ENCODE data around the gene CCL27. TPM values are rescaled to one million over a fixed set of nuclear protein-coding genes. Genes with fewer than 3 reads are reported as not detected.

The CCL27 gene
- total RNA-seq, 1 donor from 2014 or later: 0.52 TPM

DNA sequence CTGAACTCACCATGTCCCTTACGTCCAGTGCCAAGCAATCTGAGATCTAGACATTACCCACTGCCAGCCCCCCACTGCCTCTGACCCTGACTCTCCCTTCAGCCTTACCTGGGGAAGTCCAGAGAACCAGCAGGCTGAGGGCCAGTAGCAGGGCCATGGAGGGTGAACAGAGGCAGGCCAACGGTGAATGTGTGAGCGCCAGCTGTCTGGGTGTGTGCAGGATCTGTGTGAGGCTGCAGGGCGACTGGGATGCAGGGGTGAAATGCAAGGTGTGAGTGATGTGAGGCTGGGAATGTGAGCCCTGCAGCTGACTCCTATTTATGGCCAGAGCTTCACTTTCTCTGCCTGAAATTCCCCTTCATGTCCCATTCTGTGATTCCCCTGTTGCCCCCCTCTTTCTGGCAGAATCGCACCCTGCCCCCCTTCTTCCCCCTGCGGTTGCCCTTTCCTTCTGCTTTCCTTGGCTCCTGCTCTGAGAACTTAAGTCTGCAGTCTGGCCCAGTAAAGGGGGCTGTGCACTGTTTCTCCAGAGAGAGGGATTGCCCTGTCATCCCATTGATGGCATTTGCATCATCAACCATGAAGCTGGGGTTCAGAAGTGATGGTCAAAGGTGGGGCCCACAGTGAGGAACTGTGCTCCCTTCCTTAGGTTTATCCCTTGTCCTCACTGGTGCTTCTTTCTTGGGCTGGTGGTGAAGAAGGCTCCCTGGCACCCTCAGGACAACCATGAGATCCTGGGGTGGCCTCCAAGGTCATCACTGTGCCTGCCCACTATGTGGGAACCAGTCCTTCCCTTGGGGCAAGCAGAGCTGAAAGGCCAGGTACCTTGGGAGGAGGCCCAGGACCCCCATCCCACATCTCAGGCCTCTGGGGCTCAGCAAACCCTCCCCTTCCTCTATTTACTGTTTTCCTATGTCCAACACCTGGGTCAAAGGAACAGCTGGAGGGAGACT, 28.8 kb upstream of the CCL27 start, which contains the start of gene CCL19:
TSS of gene CCL19 (minus strand) at position 294 of the 953 bp plus-strand sequence. CDS start at position 157, 137 bp downstream.
- Histone ChIP-seq H3K27me3 (ENCODE audit: insufficient read depth, low read length) (peaks cover 2% of the 10 kb centered on the region), H3K4me2 (ENCODE audit: low read length) (no peak within 1 kb of the TSS), H3K4me3 (ENCODE audit: insufficient read depth, low read depth, low read length) (no peak within 1 kb of the TSS), H3K4me1 (ENCODE audit: insufficient read depth, low read length) (no peaks in the 10 kb centered on the region), H3K9me3 (ENCODE audit: insufficient read depth, low read depth, low read length) (no peaks in the 10 kb centered on the region), H2AFZ (ENCODE audit: low read depth, low read length) (no peak within 1 kb of the TSS), H3K79me2 (ENCODE audit: insufficient read depth, low read length) (no peaks in the 10 kb centered on the region), H4K20me1 (ENCODE audit: insufficient read depth, low read length) (no peaks in the 10 kb centered on the region), H3K27ac (ENCODE audit: low read depth, low read length) (no peak within 1 kb of the TSS), H3K9ac (ENCODE audit: low read length) (no peak within 1 kb of the TSS), H3K36me3 (ENCODE audit: insufficient read depth, low read length) (no peaks in the 10 kb centered on the region)
- Mint-ChIP-seq H3K36me3 (ENCODE audit: low read depth, unreplicated experiment) (peaks cover 9% of the 10 kb centered on the region), H3K4me1 (ENCODE audit: low read depth, unreplicated experiment) (no peaks in the 10 kb centered on the region), H3K4me3 (ENCODE audit: unreplicated experiment) (no peak within 1 kb of the TSS), H3K27me3 (ENCODE audit: low read depth, unreplicated experiment) (peaks cover 28% of the 10 kb centered on the region), H3K27ac (ENCODE audit: unreplicated experiment) (no peak within 1 kb of the TSS), H3K9me3 (ENCODE audit: unreplicated experiment) (no peaks in the 10 kb centered on the region)
- TF ChIP-seq EZH2 (IDR thresholded peaks at IDR 0.05; ENCODE audit: insufficient read depth, low read length): no peak
- TF ChIP-seq, protein P1, sequence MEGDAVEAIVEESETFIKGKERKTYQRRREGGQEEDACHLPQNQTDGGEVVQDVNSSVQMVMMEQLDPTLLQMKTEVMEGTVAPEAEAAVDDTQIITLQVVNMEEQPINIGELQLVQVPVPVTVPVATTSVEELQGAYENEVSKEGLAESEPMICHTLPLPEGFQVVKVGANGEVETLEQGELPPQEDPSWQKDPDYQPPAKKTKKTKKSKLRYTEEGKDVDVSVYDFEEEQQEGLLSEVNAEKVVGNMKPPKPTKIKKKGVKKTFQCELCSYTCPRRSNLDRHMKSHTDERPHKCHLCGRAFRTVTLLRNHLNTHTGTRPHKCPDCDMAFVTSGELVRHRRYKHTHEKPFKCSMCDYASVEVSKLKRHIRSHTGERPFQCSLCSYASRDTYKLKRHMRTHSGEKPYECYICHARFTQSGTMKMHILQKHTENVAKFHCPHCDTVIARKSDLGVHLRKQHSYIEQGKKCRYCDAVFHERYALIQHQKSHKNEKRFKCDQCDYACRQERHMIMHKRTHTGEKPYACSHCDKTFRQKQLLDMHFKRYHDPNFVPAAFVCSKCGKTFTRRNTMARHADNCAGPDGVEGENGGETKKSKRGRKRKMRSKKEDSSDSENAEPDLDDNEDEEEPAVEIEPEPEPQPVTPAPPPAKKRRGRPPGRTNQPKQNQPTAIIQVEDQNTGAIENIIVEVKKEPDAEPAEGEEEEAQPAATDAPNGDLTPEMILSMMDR (IDR thresholded peaks at IDR 0.05; ENCODE audit: insufficient read depth, low read depth, low read length): no peak
- DNase-seq (ENCODE audit: low read depth) (no peak), FAIRE-seq (no peak)

DNA sequence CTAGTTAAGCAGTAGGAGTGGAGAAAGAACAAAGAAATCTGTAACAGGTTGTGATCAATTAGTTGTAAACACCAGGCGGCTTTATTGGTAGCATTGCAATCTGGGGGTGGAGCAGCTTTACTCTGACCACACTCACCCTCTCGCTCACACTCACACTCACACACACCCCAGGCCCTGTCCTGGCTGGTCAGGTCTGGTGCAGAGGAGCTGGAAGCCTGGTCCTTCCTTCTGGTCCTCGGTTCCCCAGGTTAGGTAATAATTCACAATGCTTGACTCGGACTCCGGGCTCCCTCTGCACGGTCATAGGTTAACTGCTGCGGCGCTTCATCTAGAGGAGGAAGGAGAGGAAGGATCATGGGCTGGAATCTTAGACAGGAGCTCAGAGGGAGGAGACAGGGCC, 27.1 kb upstream of the CCL27 start:
- TF ChIP-seq EZH2 (IDR thresholded peaks at IDR 0.05; ENCODE audit: insufficient read depth, low read length): no peak
- TF ChIP-seq, protein P1 (IDR thresholded peaks at IDR 0.05; ENCODE audit: insufficient read depth, low read depth, low read length): no peak
- no peaks in the 10 kb centered on the region for H4K20me1 ChIP-seq (ENCODE audit: insufficient read depth, low read length)
- Mint-ChIP-seq H3K9me3 (ENCODE audit: unreplicated experiment) (peaks cover 8% of the 10 kb centered on the region), H3K4me1 (ENCODE audit: low read depth, unreplicated experiment) (no peaks in the 10 kb centered on the region), H3K27ac (ENCODE audit: unreplicated experiment) (no peak overlapping the region), H3K4me3 (ENCODE audit: unreplicated experiment) (no peak overlapping the region), H3K36me3 (ENCODE audit: low read depth, unreplicated experiment) (peaks cover 16% of the 10 kb centered on the region), H3K27me3 (ENCODE audit: low read depth, unreplicated experiment) (peaks cover 28% of the 10 kb centered on the region)
- peaks cover 2% of the 10 kb centered on the region for H3K27me3 ChIP-seq (ENCODE audit: insufficient read depth, low read length)
- H3K79me2 ChIP-seq (ENCODE audit: insufficient read depth, low read length): no peaks in the 10 kb centered on the region
- no peak overlapping the region for H3K9ac ChIP-seq (ENCODE audit: low read length)
- DNase-seq (ENCODE audit: low read depth) (no peak), FAIRE-seq (no peak)
- H2AFZ ChIP-seq (ENCODE audit: low read depth, low read length): no peak overlapping the region
- H3K36me3 ChIP-seq (ENCODE audit: insufficient read depth, low read length): no peaks in the 10 kb centered on the region
- H3K4me3 ChIP-seq (ENCODE audit: insufficient read depth, low read depth, low read length): no peak overlapping the region
- no peak overlapping the region for H3K4me2 ChIP-seq (ENCODE audit: low read length)
- H3K27ac ChIP-seq (ENCODE audit: low read depth, low read length): no peak overlapping the region
- no peaks in the 10 kb centered on the region for H3K4me1 ChIP-seq (ENCODE audit: insufficient read depth, low read length)
- no peaks in the 10 kb centered on the region for H3K9me3 ChIP-seq (ENCODE audit: insufficient read depth, low read depth, low read length)

- Histone ChIP-seq H2AFZ (ENCODE audit: low read depth, low read length) (no peak overlapping the region), H3K4me3 (ENCODE audit: insufficient read depth, low read depth, low read length) (no peak overlapping the region), H3K9me3 (ENCODE audit: insufficient read depth, low read depth, low read length) (no peaks in the 10 kb centered on the region), H3K4me1 (ENCODE audit: insufficient read depth, low read length) (no peaks in the 10 kb centered on the region), H3K9ac (ENCODE audit: low read length) (no peak overlapping the region), H3K36me3 (ENCODE audit: insufficient read depth, low read length) (no peaks in the 10 kb centered on the region), H3K4me2 (ENCODE audit: low read length) (no peak overlapping the region), H3K79me2 (ENCODE audit: insufficient read depth, low read length) (no peaks in the 10 kb centered on the region), H4K20me1 (ENCODE audit: insufficient read depth, low read length) (no peaks in the 10 kb centered on the region), H3K27me3 (ENCODE audit: insufficient read depth, low read length) (peaks cover 2% of the 10 kb centered on the region), H3K27ac (ENCODE audit: low read depth, low read length) (no peak overlapping the region)
- H3K36me3 Mint-ChIP-seq (ENCODE audit: low read depth, unreplicated experiment): peaks cover 18% of the 10 kb centered on the region
- H3K4me1 Mint-ChIP-seq (ENCODE audit: low read depth, unreplicated experiment): no peaks in the 10 kb centered on the region
- no peak for TF ChIP-seq EZH2 (IDR thresholded peaks at IDR 0.05; ENCODE audit: insufficient read depth, low read length)
- TF ChIP-seq, protein P1 (IDR thresholded peaks at IDR 0.05; ENCODE audit: insufficient read depth, low read depth, low read length): no peak
- H3K4me3 Mint-ChIP-seq (ENCODE audit: unreplicated experiment): no peak overlapping the region
- H3K27me3 Mint-ChIP-seq (ENCODE audit: low read depth, unreplicated experiment): peaks cover 28% of the 10 kb centered on the region
- H3K9me3 Mint-ChIP-seq (ENCODE audit: unreplicated experiment): peaks cover 8% of the 10 kb centered on the region
- DNase-seq (ENCODE audit: low read depth) (no peak), FAIRE-seq (no peak)
- no peak overlapping the region for H3K27ac Mint-ChIP-seq (ENCODE audit: unreplicated experiment)
These were observed 26.6 kb upstream of the CCL27 start for GRCh38 chr9:34689116-34689470.

All from astrocyte (in vitro differentiated cells and primary cell).